ENCODE measurements around the gene SBF2.

GRCh38 chr11:9804419-9804902, 489.6 kb downstream of the SBF2 start:
- TF ChIP-seq POLR2A (IDR thresholded peaks at IDR 0.05; ENCODE audit: low read depth, low read length) (no peak), TAF1 (IDR thresholded peaks at IDR 0.05; ENCODE audit: low read depth, low read length) (no peak)
